Testis (tissue), 3 donors: Measurements from ENCODE around the gene ISCU. TPM values are rescaled to one million over a fixed set of nuclear protein-coding genes. Genes with fewer than 3 reads are reported as not detected.

Source experiments
- DNase-seq: peaks from one replicate; pipeline ENCODE4 v3.0.0-alpha.2; 2019
- H3K27ac ChIP-seq, 2 donors: fragments of 200-600 bp; sonication (generic); one replicate each; pipeline ENCODE4 v1.5.1; 2019
- H3K27me3 ChIP-seq: fragments of 200-600 bp; sonication (generic); one replicate; pipeline ENCODE4 v1.5.1; 2019
- H3K36me3 ChIP-seq: fragments of 200-600 bp; sonication (generic); one replicate; pipeline ENCODE4 v1.5.1; 2017; ENCODE audit warnings: low read depth; ENCODE audit errors: missing control alignments
- H3K4me1 ChIP-seq: fragments of 200-600 bp; sonication (generic); one replicate; pipeline ENCODE4 v1.5.1; 2019
- H3K4me3 ChIP-seq, 2 donors: fragments of 200-600 bp; sonication (generic); one replicate each; pipeline ENCODE4 v1.5.1; 2017 to 2019
- H3K9me3 ChIP-seq: fragments of 200-600 bp; sonication (generic); one replicate; pipeline ENCODE4 v1.5.1; 2017
- POLR2A ChIP-seq: fragments of 450-650 bp; IDR thresholded peaks from one replicate; pipeline ENCODE4 v1.6.1; 2017; ENCODE audit warnings: antibody characterized with exemption, mild to moderate bottlenecking, moderate library complexity
- WGBS, 2 donors: methylation state at CpG; one replicate each; pipeline ENCODE4 v1.1.5; 2018; 5-methylcytosine and 5-hydroxymethylcytosine counted together
- intact Hi-C: fragments of 100-400 bp; cut with DNase I; formaldehyde crosslinking; loops from one replicate; pipeline ENCODE4 v1.15.1; 2023; ENCODE audit warnings: low total_unique reads
- polyA plus RNA-seq: library from polyadenylated mRNA; stranded (reverse); fragments of 350-450 nt; fragmentation: Illumina TruSeq; extraction: RNeasy Lipid Tissue Mini Kit (QIAGEN cat#74804); gene quantifications from one replicate; pipeline ENCODE4 v1.2.3, GENCODE V29; 2014; ENCODE audit warnings: low read depth, low replicate concordance; ENCODE audit not compliant: insufficient read depth
- total RNA-seq, 2 donors: library from RNA; depleted of rRNA; stranded (reverse); fragments of >200 nt; gene quantifications; one replicate each; pipeline ENCODE4 v1.2.3, GENCODE V29; 2016
- TF ChIP-seq, protein P1 (sequence below), 3 experiments: fragments of 450-650 bp in 2 of 3; fragments of 200-600 bp in 1 of 3; sonication (generic) in 1 of 3; IDR thresholded peaks; one replicate each; pipeline ENCODE4 v1.5.1; 2016 to 2019; ENCODE audit warnings: antibody characterized with exemption in 3 of 3, mild to moderate bottlenecking in 2 of 3, moderate library complexity in 1 of 3

ISCU gene
- total and polyA plus RNA-seq, 3 donors from 2014 or later: 217 to 238 (median 221) TPM

DNA sequence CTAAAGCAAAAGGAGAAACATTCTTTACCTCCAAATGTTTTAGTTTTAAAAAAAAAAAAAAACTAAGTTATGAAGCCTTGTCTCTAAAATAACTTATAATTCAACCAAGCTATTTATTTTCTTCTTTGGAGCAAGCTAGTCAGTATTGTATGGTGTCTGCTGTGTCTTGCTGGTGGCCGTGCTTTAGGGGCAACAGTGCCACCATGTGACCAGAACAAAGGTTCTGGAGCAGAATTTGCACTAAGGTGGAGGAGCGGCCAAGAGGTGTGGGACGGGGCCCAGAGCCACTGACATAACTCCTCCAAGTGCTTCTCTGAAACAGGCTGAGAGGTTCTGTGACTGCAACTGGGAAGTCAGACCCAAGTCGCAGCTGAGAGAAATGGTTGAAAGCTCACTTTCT is 42.8 kb upstream of the ISCU start:
- no peaks in the 10 kb centered on the region for H3K36me3 ChIP-seq
- intact Hi-C loops: no loop called here

DNA sequence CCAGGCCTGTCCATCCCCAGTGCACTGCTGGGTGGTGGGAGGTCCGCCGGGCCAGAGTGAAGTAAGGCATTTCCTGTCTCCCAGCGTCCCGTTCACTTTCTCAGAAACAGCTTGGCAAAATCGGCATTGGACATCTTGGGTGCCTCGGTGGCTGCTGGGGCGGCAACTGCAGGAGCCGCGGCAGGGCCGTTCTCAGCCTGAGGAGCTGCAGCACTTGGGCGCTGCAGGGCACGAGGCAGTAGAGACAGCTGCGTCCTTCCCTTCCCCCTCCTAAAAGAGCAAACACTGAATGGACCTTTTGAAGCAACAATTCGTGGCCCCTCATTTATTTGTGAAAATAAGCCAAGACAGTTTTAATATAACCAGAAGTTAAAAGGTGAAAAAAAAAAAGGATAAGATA is 39.0 kb upstream of the ISCU start:
- TF ChIP-seq, protein P1, sequence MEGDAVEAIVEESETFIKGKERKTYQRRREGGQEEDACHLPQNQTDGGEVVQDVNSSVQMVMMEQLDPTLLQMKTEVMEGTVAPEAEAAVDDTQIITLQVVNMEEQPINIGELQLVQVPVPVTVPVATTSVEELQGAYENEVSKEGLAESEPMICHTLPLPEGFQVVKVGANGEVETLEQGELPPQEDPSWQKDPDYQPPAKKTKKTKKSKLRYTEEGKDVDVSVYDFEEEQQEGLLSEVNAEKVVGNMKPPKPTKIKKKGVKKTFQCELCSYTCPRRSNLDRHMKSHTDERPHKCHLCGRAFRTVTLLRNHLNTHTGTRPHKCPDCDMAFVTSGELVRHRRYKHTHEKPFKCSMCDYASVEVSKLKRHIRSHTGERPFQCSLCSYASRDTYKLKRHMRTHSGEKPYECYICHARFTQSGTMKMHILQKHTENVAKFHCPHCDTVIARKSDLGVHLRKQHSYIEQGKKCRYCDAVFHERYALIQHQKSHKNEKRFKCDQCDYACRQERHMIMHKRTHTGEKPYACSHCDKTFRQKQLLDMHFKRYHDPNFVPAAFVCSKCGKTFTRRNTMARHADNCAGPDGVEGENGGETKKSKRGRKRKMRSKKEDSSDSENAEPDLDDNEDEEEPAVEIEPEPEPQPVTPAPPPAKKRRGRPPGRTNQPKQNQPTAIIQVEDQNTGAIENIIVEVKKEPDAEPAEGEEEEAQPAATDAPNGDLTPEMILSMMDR (IDR thresholded peaks at IDR 0.05): no peak
- TF ChIP-seq POLR2A: no peak
- Histone ChIP-seq H3K36me3 (no peaks in the 10 kb centered on the region), H3K4me3 (no peak overlapping the region), H3K4me1 (no peaks in the 10 kb centered on the region), H3K27me3 (no peaks in the 10 kb centered on the region), H3K27ac (no peak overlapping the region), H3K9me3 (no peaks in the 10 kb centered on the region)
- no peak for DNase-seq
- intact Hi-C loops: no loop called here
- WGBS, 2 donors: 87 to 91% methylated on average over 7 to 14 of the region's 14 CpGs

More for the DNA sequence above, 42.8 kb upstream of the ISCU start:
- Histone ChIP-seq H3K27me3 (no peaks in the 10 kb centered on the region), H3K9me3 (no peaks in the 10 kb centered on the region), H3K4me1 (peaks cover 8% of the 10 kb centered on the region), H3K27ac (no peak overlapping the region), H3K4me3 (no peak overlapping the region)
- DNase-seq: no peak
- 67 to 79% methylated on average over 4 of the region's 4 CpGs for WGBS, 2 donors
- TF ChIP-seq POLR2A: no peak
- TF ChIP-seq, protein P1 (IDR thresholded peaks at IDR 0.05): no peak

DNA sequence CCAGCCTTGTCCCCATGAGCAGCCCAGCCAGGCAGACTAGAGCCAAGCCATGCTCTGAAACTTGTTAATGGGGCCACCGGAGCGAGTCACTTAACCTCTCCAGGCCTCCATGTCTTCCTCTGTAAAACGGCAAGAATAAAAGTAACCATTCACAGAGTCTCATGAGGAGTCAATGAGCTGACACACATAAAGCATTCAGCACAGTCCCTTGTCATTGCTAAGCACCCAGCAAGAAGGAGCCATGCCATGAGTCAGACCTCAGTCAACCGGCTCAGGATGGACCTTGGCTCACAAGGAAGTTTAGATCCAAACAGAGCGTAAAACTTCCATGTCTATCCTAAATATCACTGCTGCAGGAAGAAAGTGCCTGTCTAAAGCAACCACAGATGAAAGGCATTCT is 36.7 kb upstream of the ISCU start:
- Histone ChIP-seq H3K4me1 (no peaks in the 10 kb centered on the region), H3K4me3 (no peak overlapping the region), H3K27ac (no peak overlapping the region), H3K27me3 (no peaks in the 10 kb centered on the region), H3K36me3 (no peaks in the 10 kb centered on the region), H3K9me3 (no peaks in the 10 kb centered on the region)
- WGBS, 2 donors: 86 to 93% methylated on average over 5 of the region's 5 CpGs
- no peak for DNase-seq
- intact Hi-C loops: no loop called here
- TF ChIP-seq, protein P1 (IDR thresholded peaks at IDR 0.05): no peak
- TF ChIP-seq POLR2A: no peak

DNA sequence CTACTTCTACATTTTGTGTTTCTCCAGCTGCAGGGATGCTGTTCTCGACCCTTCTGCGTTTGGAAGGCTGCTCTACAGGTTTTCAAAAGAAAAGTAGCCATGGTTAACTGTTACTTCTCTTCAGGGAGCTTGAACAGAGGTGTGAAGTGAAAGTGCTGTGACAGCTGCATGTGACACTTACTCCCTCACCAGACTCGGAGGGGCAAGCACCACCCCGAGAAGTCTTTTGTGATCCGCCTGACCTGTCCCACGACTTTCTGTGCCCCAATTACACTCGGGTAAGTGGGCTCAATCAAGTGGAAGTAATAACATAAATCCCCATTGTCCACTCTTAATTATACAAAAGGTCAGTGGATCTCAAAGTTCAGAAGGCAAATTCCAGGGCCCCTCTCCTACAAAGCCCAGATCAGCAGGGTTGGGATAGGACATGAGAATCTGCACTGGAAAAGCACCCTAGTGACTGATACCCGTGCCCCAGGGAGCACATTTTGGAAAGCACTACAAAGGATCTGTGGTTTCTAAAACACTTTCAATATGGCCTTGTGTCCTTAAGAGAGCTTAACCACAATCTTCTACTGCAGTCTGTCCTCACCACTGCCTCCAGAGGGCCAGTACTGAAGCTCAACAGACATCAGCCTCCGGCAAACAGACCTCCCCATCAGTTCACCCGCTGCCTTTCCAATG is 35.8 kb upstream of the ISCU start:
- Histone ChIP-seq H3K4me3 (no peak overlapping the region), H3K36me3 (no peaks in the 10 kb centered on the region), H3K27me3 (no peaks in the 10 kb centered on the region), H3K4me1 (no peaks in the 10 kb centered on the region), H3K27ac (no peak overlapping the region), H3K9me3 (no peaks in the 10 kb centered on the region)
- DNase-seq: no peak
- intact Hi-C loops: no loop called here
- 80 to 81% methylated on average over 10 of the region's 10 CpGs for WGBS, 2 donors
- no peak for TF ChIP-seq POLR2A
- TF ChIP-seq, protein P1 (IDR thresholded peaks at IDR 0.05): no peak

GRCh38 chr12:108527166-108527496 is 35.3 kb upstream of the ISCU start:
- intact Hi-C loops: no loop called here
- H3K27ac ChIP-seq: no peak overlapping the region
- no peak overlapping the region for H3K4me3 ChIP-seq
- no peak for DNase-seq
- WGBS, 2 donors: 89 to 91% methylated on average over 6 of the region's 6 CpGs
- no peaks in the 10 kb centered on the region for H3K36me3 ChIP-seq
- no peaks in the 10 kb centered on the region for H3K27me3 ChIP-seq
- no peaks in the 10 kb centered on the region for H3K4me1 ChIP-seq
- TF ChIP-seq, protein P1 (IDR thresholded peaks at IDR 0.05): no peak
- TF ChIP-seq POLR2A: no peak
- H3K9me3 ChIP-seq: no peaks in the 10 kb centered on the region
